Lung (tissue), 12 donors: ENCODE data around the gene SPATA21. TPM values are rescaled to one million over a fixed set of nuclear protein-coding genes. Genes with fewer than 3 reads are reported as not detected.

Experiments
- ATAC-seq: fragments of 200-7000 bp; cut with Tn5 transposase; one replicate; pipeline ENCODE4 v1.9.1; 2020; ENCODE audit warnings: moderate number of reproducible peaks; ENCODE audit not compliant: insufficient read depth, low FRiP score
- DNase-seq, 3 donors: peaks; one replicate each; pipeline ENCODE4 v3.0.0-alpha.2; 2013 to 2017
- H3K27ac ChIP-seq, 2 donors: one replicate each; pipeline ENCODE4 v1.5.1; 2013; ENCODE audit warnings: mild to moderate bottlenecking in 2 of 2, moderate library complexity in 2 of 2, control low read depth in 1 of 2, inconsistent platforms in 1 of 2, low read depth in 1 of 2, low read length in 1 of 2
- H3K27me3 ChIP-seq, 3 donors: one replicate each; pipeline ENCODE4 v1.5.1; 2013; ENCODE audit warnings: low read length in 2 of 3; ENCODE audit not compliant: control insufficient read depth in 3 of 3, insufficient read depth in 3 of 3
- H3K36me3 ChIP-seq, 4 donors: one replicate each; pipeline ENCODE4 v1.5.1; 2013; ENCODE audit warnings: low read length in 4 of 4, mild to moderate bottlenecking in 1 of 4, moderate library complexity in 1 of 4; ENCODE audit not compliant: control insufficient read depth in 4 of 4, insufficient read depth in 4 of 4
- H3K4me1 ChIP-seq, 5 donors: one replicate each; pipeline ENCODE4 v1.5.1; 2013; ENCODE audit warnings: low read length in 5 of 5, mild to moderate bottlenecking in 2 of 5, moderate library complexity in 1 of 5; ENCODE audit not compliant: control insufficient read depth in 5 of 5, insufficient read depth in 5 of 5
- H3K4me3 ChIP-seq: one replicate; pipeline ENCODE4 v1.5.1; 2013; ENCODE audit warnings: mild to moderate bottlenecking, control low read depth, moderate library complexity
- H3K9ac ChIP-seq, 2 donors: one replicate each; pipeline ENCODE4 v1.5.1; 2013; ENCODE audit warnings: low read length in 2 of 2, control low read depth in 1 of 2; ENCODE audit not compliant: insufficient read depth in 1 of 2
- H3K9me3 ChIP-seq, 4 donors: one replicate each; pipeline ENCODE4 v1.5.1; 2013; ENCODE audit warnings: low read length in 3 of 4, mild to moderate bottlenecking in 1 of 4, moderate library complexity in 1 of 4; ENCODE audit not compliant: control insufficient read depth in 4 of 4, insufficient read depth in 3 of 4
- CTCF ChIP-seq: IDR thresholded peaks from 2 replicates; pipeline ENCODE4 v1.5.1; 2012; ENCODE audit warnings: mild to moderate bottlenecking; ENCODE audit errors: control extremely low read depth, extremely low read depth
- WGBS, 2 donors: extraction: QIAGEN DNeasy Blood & Tissue Kit; methylation state at CpG; one replicate each; pipeline ENCODE4 v1.1.7; 2013; 5-methylcytosine and 5-hydroxymethylcytosine counted together
- polyA plus RNA-seq, 2 donors: library from polyadenylated mRNA; stranded (reverse); fragments of 200-250 nt; gene quantifications; one replicate each; pipeline ENCODE4 v1.2.1, GENCODE V29; 2013
- total RNA-seq, 2 donors: library from RNA; depleted of rRNA in 1 of 2; stranded (reverse); fragments of >200 nt in 1 of 2; gene quantifications; one replicate each; pipeline ENCODE4 v1.2.1, GENCODE V29; 2014 to 2021
- donor health status: control.
- donor health status: control.
- donor health status: Bipolar disorder and iron deficiency.
- donor health status: healthy.
- donor health status: DM: yes; HTN: yes; CAD: no.

Gene SPATA21
- total and polyA plus RNA-seq, 4 donors, result 0.14 to 0.15 TPM; not detected in 2

- TF ChIP-seq CTCF, result no peak
- Histone ChIP-seq H3K27ac (no peak overlapping the region), H3K4me1 (no peaks in the 10 kb centered on the region), H3K9ac (no peak overlapping the region), H3K27me3 (no peaks in the 10 kb centered on the region), H3K4me3 (no peak overlapping the region), H3K36me3 (no peaks in the 10 kb centered on the region), H3K9me3 (no peaks in the 10 kb centered on the region)
- ATAC-seq (no peak), DNase-seq (no peak)
- 83 to 87% methylated on average over 5 of the region's 5 CpGs for WGBS, 2 donors
Observed at GRCh38 chr1:16405441-16405840, 31.8 kb downstream of the SPATA21 start.

DNA sequence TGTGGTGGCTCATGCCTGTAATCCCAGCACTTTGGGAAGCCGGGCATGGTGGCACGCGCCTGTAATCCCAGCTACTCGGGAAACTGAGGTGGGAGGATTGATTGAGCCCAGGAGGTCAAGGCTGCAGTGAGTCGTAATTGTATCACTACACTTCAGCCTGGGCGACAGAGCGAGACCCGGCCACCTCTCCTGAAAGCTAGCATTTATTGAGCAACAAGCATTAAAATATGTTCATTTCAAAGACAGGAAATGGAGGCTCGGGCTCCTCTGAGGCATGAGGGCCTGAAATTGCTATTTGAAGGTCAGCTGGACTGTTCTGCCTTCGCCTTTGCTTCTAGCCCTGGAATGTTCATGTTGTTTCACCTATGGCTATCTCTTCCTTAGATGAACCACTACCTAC, 34.5 kb downstream of the SPATA21 start:
- DNase-seq (no peak), ATAC-seq (no peak)
- Histone ChIP-seq H3K27ac (no peak overlapping the region), H3K27me3 (no peaks in the 10 kb centered on the region), H3K9ac (no peak overlapping the region), H3K9me3 (peaks cover 0 to 2% (median 0%) of the 10 kb centered on the region in 4 donors), H3K4me1 (no peaks in the 10 kb centered on the region), H3K36me3 (peaks cover 0 to 12% (median 0%) of the 10 kb centered on the region in 4 donors), H3K4me3 (no peak overlapping the region)
- TF ChIP-seq CTCF, result no peak
- WGBS, 2 donors, result 78 to 86% methylated on average over 10 of the region's 10 CpGs

GRCh38 chr1:16398371-16398953, 38.8 kb downstream of the SPATA21 start:
- DNase-seq, result no peak
- H3K4me1 ChIP-seq, result peaks cover 0 to 9% (median 0%) of the 10 kb centered on the region in 5 donors
- 96 to 97% methylated on average over 5 of the region's 5 CpGs for WGBS, 2 donors
- no peaks in the 10 kb centered on the region for H3K27me3 ChIP-seq
- no peak overlapping the region for H3K9ac ChIP-seq
- no peak overlapping the region for H3K27ac ChIP-seq
- no peak for ATAC-seq
- H3K9me3 ChIP-seq, result peaks cover 0 to 2% (median 0%) of the 10 kb centered on the region in 4 donors
- no peak for TF ChIP-seq CTCF
- H3K4me3 ChIP-seq, result no peak overlapping the region
- H3K36me3 ChIP-seq, result peaks cover 0 to 40% (median 11%) of the 10 kb centered on the region in 4 donors

GRCh38 chr1:16397120-16397519, 40.1 kb downstream of the SPATA21 start:
- no peak for TF ChIP-seq CTCF

More at GRCh38 chr1:16397120-16397519, 40.1 kb downstream of the SPATA21 start:
- H3K4me1 ChIP-seq, result peaks cover 0 to 21% (median 4%) of the 10 kb centered on the region in 5 donors
- no peak overlapping the region for H3K9ac ChIP-seq
- H3K27me3 ChIP-seq, result no peaks in the 10 kb centered on the region
- peaks cover 0 to 45% (median 12%) of the 10 kb centered on the region in 4 donors for H3K36me3 ChIP-seq
- peaks cover 0 to 2% (median 0%) of the 10 kb centered on the region in 4 donors for H3K9me3 ChIP-seq
- WGBS, 2 donors, result 33 to 42% methylated on average over 5 of the region's 5 CpGs
- DNase-seq, result no peak
- peak overlapping the region in 1 of 2 donors; percentile 17 for H3K27ac ChIP-seq
- H3K4me3 ChIP-seq, result no peak overlapping the region
- ATAC-seq, result no peak
